HCT116 (cell line): ENCODE results near the gene FBXL15. TPM values are rescaled to one million over a fixed set of nuclear protein-coding genes. Genes with fewer than 3 reads are reported as not detected.

Experiments used
- ATAC-seq: fragments of 200-7000 bp; cut with Tn5 transposase; 2 replicates; pipeline ENCODE4 v1.9.1; 2020; ENCODE audit warnings: mild to moderate bottlenecking, moderate library complexity
- BruUV-seq: library from RNA; stranded (reverse); fragments of 400-500 nt; replicated peaks from 2 replicates; lab custom pipeline; 2021; lab: Mats Ljungman, UMichigan
- CTCF ChIA-PET: fragments of 300-600 bp; sonication (Branson Sonifier 250); formaldehyde crosslinking; loops from one replicate; lab custom pipeline; 2021; ENCODE audit warnings: antibody characterized with exemption; lab: Charles Lee
- POLR2A ChIA-PET: fragments of 300-600, 350-600 bp; sonication (Branson Sonifier 250); formaldehyde crosslinking; loops from one replicate; lab custom pipeline; 2021; ENCODE audit warnings: antibody characterized with exemption; lab: Charles Lee
- RAD21 ChIA-PET, 2 experiments: fragments of 300-600 bp; sonication (Branson Sonifier 250); formaldehyde crosslinking; loops; one replicate each; lab custom pipeline; 2023; ENCODE audit warnings: low total read pairs in 2 of 2; ENCODE audit not compliant: uncharacterized antibody in 2 of 2, unreplicated experiment in 2 of 2, low non-redundant PET in 1 of 2; lab: Charles Lee
- DNase-seq: peaks from one replicate; pipeline ENCODE4 v3.0.0-alpha.2; 2010; ENCODE audit warnings: low read depth, low spot score
- H2AFZ ChIP-seq: fragments of 200-600 bp; shearing (Covaris generic), sonication (generic); 2 replicates; pipeline ENCODE4 v1.6.1; 2017; ENCODE audit warnings: low read depth, mixed run types, mixed read lengths, antibody characterized with exemption, low read length; ENCODE audit not compliant: poor library complexity, severe bottlenecking
- H3K27ac ChIP-seq: 2 replicates; pipeline ENCODE4 v1.5.1; 2012; ENCODE audit warnings: low read depth, low read length
- H3K27me3 ChIP-seq: fragments of 200-600 bp; sonication (generic); 2 replicates; pipeline ENCODE4 v1.6.1; 2016; ENCODE audit warnings: mixed run types, low read length, mixed read lengths; ENCODE audit not compliant: insufficient read depth
- H3K36me3 ChIP-seq, 2 experiments: fragments of 200-500 bp in 1 of 2; fragments of 200-600 bp in 1 of 2; sonication (Bioruptor generic) in 1 of 2; sonication (generic) in 1 of 2; 2 replicates each; pipeline versions ENCODE4 v1.5.1 to v1.6.1; 2014 to 2016; ENCODE audit warnings: low read length in 2 of 2, inconsistent platforms in 1 of 2, mixed read lengths in 1 of 2, mixed run types in 1 of 2; ENCODE audit not compliant: insufficient read depth in 2 of 2, control insufficient read depth in 1 of 2
- H3K4me1 ChIP-seq, 2 experiments: fragments of 200-600 bp in 1 of 2; sonication (generic) in 1 of 2; 2 replicates each; pipeline versions ENCODE4 v1.5.1 to v1.6.1; 2012 to 2017; ENCODE audit warnings: low read length in 2 of 2, inconsistent platforms in 1 of 2, mild to moderate bottlenecking in 1 of 2, mixed read lengths in 1 of 2, mixed run types in 1 of 2, moderate library complexity in 1 of 2; ENCODE audit not compliant: insufficient read depth in 2 of 2, control insufficient read depth in 1 of 2
- H3K4me2 ChIP-seq: fragments of 200-600 bp; sonication (generic); 2 replicates; pipeline ENCODE4 v1.6.1; 2017; ENCODE audit warnings: mixed run types, low read length, mixed read lengths
- H3K4me3 ChIP-seq, 2 experiments: fragments of 200-600 bp in 1 of 2; sonication (generic) in 1 of 2; replicated peaks in 1 of 2; 2 replicates each; pipeline ENCODE4 v1.5.1; 2011 to 2016; ENCODE audit warnings: low read length in 2 of 2, control low read depth in 1 of 2, low read depth in 1 of 2, mild to moderate bottlenecking in 1 of 2, mixed read lengths in 1 of 2, mixed run types in 1 of 2
- H3K79me2 ChIP-seq: fragments of 200-600 bp; sonication (generic); 2 replicates; pipeline ENCODE4 v1.6.1; 2017; ENCODE audit warnings: mild to moderate bottlenecking, mixed run types, low read length, moderate library complexity, mixed read lengths; ENCODE audit not compliant: insufficient read depth
- H3K9ac ChIP-seq: fragments of 200-600 bp; sonication (generic); 2 replicates; pipeline ENCODE4 v1.6.1; 2016; ENCODE audit warnings: low read length, mixed read lengths
- H3K9me2 ChIP-seq: fragments of 200-600 bp; sonication (generic), shearing (Covaris generic); 2 replicates; pipeline ENCODE4 v1.6.1; 2017; ENCODE audit warnings: mixed run types, mild to moderate bottlenecking, moderate library complexity; ENCODE audit not compliant: insufficient read depth
- H3K9me3 ChIP-seq, 2 experiments: fragments of 200-500 bp in 1 of 2; fragments of 200-600 bp in 1 of 2; sonication (Bioruptor generic) in 1 of 2; sonication (generic) in 1 of 2; 2 replicates each; pipeline ENCODE4 v1.6.1; 2014 to 2017; ENCODE audit warnings: low read length in 2 of 2, mixed read lengths in 2 of 2, inconsistent platforms in 1 of 2, low read depth in 1 of 2, mild to moderate bottlenecking in 1 of 2, mixed run types in 1 of 2, moderate library complexity in 1 of 2; ENCODE audit not compliant: control insufficient read depth in 1 of 2, insufficient read depth in 1 of 2
- H4K20me1 ChIP-seq: fragments of 200-600 bp; sonication (generic), shearing (Covaris generic); 2 replicates; pipeline ENCODE4 v1.6.1; 2017; ENCODE audit warnings: mixed run types, mild to moderate bottlenecking, moderate library complexity; ENCODE audit not compliant: insufficient read depth
- ATF3 ChIP-seq: IDR thresholded peaks from 2 replicates; pipeline ENCODE4 v1.6.1; 2012
- CEBPB ChIP-seq: IDR thresholded peaks from 2 replicates; pipeline ENCODE4 v1.6.1; 2012; ENCODE audit warnings: low read depth
- ELF1 ChIP-seq: IDR thresholded peaks from 2 replicates; pipeline ENCODE4 v1.6.1; 2012; ENCODE audit warnings: low read depth, borderline replicate concordance
- EZH2 ChIP-seq: fragments of 200-600 bp; sonication (generic); IDR thresholded peaks from 2 replicates; pipeline ENCODE4 v1.6.1; 2017; ENCODE audit warnings: antibody characterized with exemption, mixed run types
- EZH2phosphoT487 ChIP-seq: fragments of 200-600 bp; IDR thresholded peaks from 2 replicates; pipeline ENCODE4 v1.6.1; 2018; ENCODE audit warnings: antibody characterized with exemption, borderline replicate concordance
- FOSL1 ChIP-seq: IDR thresholded peaks from 2 replicates; pipeline ENCODE4 v1.6.1; 2012; ENCODE audit warnings: low read depth
- MAX ChIP-seq: IDR thresholded peaks from 2 replicates; pipeline ENCODE4 v1.6.1; 2012
- POLR2A ChIP-seq: IDR thresholded peaks from 2 replicates; pipeline ENCODE4 v1.7.0; 2011; ENCODE audit warnings: borderline replicate concordance; ENCODE audit not compliant: insufficient read depth, insufficient read length; ENCODE audit errors: extremely low read depth
- SRF ChIP-seq: IDR thresholded peaks from 2 replicates; pipeline ENCODE4 v1.6.1; 2012; ENCODE audit warnings: low read depth
- intact Hi-C: fragments of 100-400 bp; cut with micrococcal nuclease; formaldehyde crosslinking; loops from 2 replicates; pipeline ENCODE4 v1.10.0; 2022
- total RNA-seq: library from RNA; stranded (reverse); gene quantifications from one replicate; pipeline ENCODE4 v1.2.1, GENCODE V29; 2021; ENCODE audit not compliant: unreplicated experiment

FBXL15 gene
- total RNA-seq, 1 experiment from 2014 or later, result 21.1 TPM

DNA sequence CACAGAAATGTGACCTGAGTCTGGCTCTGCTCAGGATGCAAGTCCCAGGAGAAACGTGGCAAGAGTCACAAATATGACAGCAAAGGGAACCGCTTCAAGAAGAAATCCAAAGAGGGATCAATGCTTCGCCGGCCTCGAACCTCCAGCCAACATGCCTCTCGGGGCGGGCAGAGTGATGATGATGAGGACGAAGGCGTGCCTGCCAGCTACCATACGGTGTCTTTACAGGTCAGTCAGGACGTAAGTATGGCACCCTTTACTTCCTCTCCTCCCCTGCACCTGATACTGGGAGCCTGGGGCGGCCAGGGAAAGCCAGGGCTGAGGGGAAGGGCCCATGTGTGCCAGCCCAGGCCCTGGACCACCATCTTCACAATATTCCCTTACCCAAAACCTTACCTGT, 43.7 kb upstream of the FBXL15 start:
- TF ChIP-seq EZH2phosphoT487, result no peak
- TF ChIP-seq FOSL1, result no peak
- no peak for TF ChIP-seq ATF3
- TF ChIP-seq CEBPB, result no peak
- Histone ChIP-seq H3K9me2 (no peaks in the 10 kb centered on the region), H3K27ac (no peak overlapping the region), H4K20me1 (no peaks in the 10 kb centered on the region), H3K9ac (no peak overlapping the region), H3K27me3 (no peaks in the 10 kb centered on the region), H3K4me3 (no peak overlapping the region), H3K9me3 (no peaks in the 10 kb centered on the region), H3K4me2 (no peak overlapping the region), H3K4me1 (no peaks in the 10 kb centered on the region), H3K36me3 (peaks cover 44 to 52% of the 10 kb centered on the region in 2 experiments; a peak in 3 of 4 replicates), H3K79me2 (no peaks in the 10 kb centered on the region), H2AFZ (no peak overlapping the region)
- RAD21 ChIA-PET, result no interaction called here
- POLR2A ChIA-PET, result no interaction called here
- intact Hi-C loops, result no loop called here
- DNase-seq (no peak), ATAC-seq (no peak)
- BruUV-seq, result no TSS peak
- CTCF ChIA-PET, result no interaction called here

DNA sequence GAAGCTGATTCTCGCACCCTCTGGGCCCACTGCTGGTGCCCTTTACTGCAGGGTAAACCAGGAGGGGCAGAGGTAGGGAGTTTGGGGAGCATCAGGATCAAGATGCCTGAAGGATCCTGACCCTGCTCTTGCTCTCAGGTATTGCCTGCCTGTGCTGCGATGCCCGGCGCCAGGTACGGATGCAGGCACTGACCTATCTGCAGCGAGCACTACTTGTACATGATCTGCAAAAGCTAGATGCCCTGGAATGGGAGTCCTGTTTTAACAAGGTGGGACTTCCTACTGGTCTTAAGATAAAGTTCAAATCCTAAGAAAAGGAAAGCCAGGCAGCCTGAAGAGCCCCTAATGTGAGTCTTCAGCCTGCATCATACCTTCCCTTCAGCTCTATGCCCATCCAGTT, 41.3 kb upstream of the FBXL15 start:
- ChIA-PET RAD21 (no interaction called here), POLR2A (no interaction called here), CTCF (interaction anchor here (0.7 to 0.8 kb wide), 2 partner anchors 147 to 204 kb away, joined by 3 to 4 read pairs; no protein-coding TSS in a partner anchor)
- BruUV-seq, result no TSS peak
- no peaks in the 10 kb centered on the region for H3K79me2 ChIP-seq
- H3K4me2 ChIP-seq, result no peak overlapping the region
- no peak overlapping the region for H2AFZ ChIP-seq
- no peak overlapping the region for H3K9ac ChIP-seq
- no peaks in the 10 kb centered on the region for H3K9me3 ChIP-seq
- no peaks in the 10 kb centered on the region for H3K9me2 ChIP-seq
- TF ChIP-seq ELF1, result no peak
- TF ChIP-seq EZH2, result no peak
- no peak for TF ChIP-seq SRF
- TF ChIP-seq POLR2A, result no peak
- TF ChIP-seq MAX, result no peak
- no peak for ATAC-seq
- no peak for DNase-seq
- H3K36me3 ChIP-seq, result peaks cover 41 to 42% of the 10 kb centered on the region in 2 experiments
- no peaks in the 10 kb centered on the region for H3K4me1 ChIP-seq
- H3K27me3 ChIP-seq, result no peaks in the 10 kb centered on the region
- intact Hi-C loops, result no loop called here
- no peak overlapping the region for H3K4me3 ChIP-seq
- no peak overlapping the region for H3K27ac ChIP-seq
- no peaks in the 10 kb centered on the region for H4K20me1 ChIP-seq
